HG03521 (cell line): ENCODE data around the gene HEXD.
"Not testable (repeated sequence)": the region's sequence is repeated elsewhere in the genome, so short reads cannot be mapped to it uniquely, and the experiment has no call there.

Experiments
- ATAC-seq: cut with Tn5 transposase; IDR thresholded peaks from one replicate; pipeline ENCODE4 v1.9.1; 2021; ENCODE audit warnings: mild to moderate bottlenecking, moderate library complexity; ENCODE audit not compliant: unreplicated experiment

HEXD gene

GRCh38 chr17:82418001-82418986, at the start of gene HEXD, which contains the start of gene OGFOD3:
HEXD (plus strand) TSS chr17:82418347; CDS start chr17:82419800, 1,453 bp downstream.
OGFOD3 (minus strand) TSS chr17:82418586; CDS start chr17:82418485, 101 bp downstream.
- ATAC-seq = peak; percentile 84

- no peak for ATAC-seq
Observed at GRCh38 chr17:82369211-82369610, 48.9 kb upstream of the HEXD start.

DNA sequence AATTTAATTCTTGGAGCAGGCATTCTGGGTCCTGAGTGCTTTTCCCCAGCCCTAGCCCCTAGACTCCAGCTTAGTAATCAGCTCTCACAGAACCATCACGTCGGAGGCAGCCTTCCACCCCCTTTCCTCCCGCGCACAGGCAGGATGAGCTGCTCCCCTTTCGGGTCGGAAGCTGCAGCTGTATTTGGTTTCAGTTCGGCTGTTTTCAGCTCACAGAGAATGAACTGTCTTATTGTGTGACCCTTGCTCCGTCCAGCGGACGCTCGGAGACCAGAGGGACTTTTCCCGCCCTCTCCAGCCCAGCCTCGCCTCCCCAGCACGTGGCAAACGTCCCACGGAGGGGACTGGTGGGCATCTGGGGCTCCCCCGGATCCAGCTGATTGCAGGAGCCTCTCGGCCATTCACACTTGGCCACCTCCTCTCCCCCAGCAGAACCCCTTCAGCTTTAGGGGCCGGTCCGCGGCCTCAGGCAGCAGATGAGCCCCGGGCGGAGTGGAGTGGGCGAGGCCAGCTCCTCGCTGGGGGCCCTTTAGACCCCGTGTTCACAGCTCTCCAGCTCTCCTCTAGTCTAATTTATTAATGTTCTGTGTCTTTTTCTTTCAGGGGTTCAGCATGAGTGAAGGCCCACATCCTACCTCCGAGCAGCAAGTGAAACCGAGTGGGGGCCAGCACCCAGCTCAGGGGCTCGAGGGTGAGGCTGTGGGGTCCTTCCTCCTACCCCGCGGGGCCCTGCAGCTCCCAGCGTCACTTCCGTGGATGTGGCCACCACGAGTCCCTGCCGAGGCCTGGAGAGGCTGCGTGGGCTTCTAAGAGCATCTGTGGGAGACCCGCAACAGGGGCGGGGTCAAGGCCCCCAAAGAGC, 47.4 kb upstream of the HEXD start:
- ATAC-seq = no peak

- ATAC-seq = no peak
Observed at GRCh38 chr17:82371333-82372248, 46.6 kb upstream of the HEXD start, which contains the start of gene UTS2R. UTS2R (plus strand) TSS chr17:82371765; CDS start chr17:82374325, 2,560 bp downstream.

- ATAC-seq = no peak
Observed at GRCh38 chr17:82372249-82373071, 45.7 kb upstream of the HEXD start.

- not testable (repeated sequence) for ATAC-seq
Observed at GRCh38 chr17:82373072-82373452, 45.1 kb upstream of the HEXD start.

DNA sequence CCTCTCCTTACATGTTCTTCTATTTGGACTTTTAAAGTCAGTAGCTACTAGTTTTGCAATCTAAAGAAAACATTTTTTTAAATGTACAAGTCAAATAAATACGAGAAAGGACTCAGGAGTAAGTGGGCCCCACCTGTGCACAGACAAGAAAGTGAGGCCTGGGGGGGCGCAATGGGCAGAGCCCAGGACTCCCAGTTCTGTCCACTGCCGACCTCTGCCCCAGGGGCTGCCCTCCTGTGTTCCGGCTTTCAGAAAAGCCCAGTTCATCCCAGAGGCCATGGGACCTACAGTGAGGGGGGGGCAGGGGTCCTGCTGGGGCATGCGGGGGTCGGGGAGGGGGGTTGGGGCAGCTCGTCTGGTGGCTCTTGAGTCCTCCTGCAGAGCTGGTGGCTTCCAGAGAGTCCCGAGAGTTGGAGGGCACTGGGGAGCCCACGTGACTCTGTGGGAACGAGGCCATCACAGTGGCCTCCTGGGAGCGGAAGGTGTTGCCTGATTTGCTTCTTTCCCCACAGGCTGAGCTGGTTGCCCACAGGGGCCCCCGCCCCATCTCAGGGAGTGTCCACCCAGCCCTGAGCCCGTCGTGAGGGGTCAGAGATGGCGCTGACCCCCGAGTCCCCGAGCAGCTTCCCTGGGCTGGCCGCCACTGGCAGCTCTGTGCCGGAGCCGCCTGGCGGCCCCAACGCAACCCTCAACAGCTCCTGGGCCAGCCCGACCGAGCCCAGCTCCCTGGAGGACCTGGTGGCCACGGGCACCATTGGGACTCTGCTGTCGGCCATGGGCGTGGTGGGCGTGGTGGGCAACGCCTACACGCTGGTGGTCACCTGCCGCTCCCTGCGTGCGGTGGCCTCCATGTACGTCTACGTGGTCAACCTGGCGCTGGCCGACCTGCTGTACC, 44.2 kb upstream of the HEXD start:
- no peak for ATAC-seq

DNA sequence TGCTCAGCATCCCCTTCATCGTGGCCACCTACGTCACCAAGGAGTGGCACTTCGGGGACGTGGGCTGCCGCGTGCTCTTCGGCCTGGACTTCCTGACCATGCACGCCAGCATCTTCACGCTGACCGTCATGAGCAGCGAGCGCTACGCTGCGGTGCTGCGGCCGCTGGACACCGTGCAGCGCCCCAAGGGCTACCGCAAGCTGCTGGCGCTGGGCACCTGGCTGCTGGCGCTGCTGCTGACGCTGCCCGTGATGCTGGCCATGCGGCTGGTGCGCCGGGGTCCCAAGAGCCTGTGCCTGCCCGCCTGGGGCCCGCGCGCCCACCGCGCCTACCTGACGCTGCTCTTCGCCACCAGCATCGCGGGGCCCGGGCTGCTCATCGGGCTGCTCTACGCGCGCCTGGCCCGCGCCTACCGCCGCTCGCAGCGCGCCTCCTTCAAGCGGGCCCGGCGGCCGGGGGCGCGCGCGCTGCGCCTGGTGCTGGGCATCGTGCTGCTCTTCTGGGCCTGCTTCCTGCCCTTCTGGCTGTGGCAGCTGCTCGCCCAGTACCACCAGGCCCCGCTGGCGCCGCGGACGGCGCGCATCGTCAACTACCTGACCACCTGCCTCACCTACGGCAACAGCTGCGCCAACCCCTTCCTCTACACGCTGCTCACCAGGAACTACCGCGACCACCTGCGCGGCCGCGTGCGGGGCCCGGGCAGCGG, 43.4 kb upstream of the HEXD start:
- no peak for ATAC-seq

GRCh38 chr17:82375359-82376041, 42.6 kb upstream of the HEXD start:
- no peak for ATAC-seq

GRCh38 chr17:82376042-82376730, 42.0 kb upstream of the HEXD start:
- no peak for ATAC-seq

DNA sequence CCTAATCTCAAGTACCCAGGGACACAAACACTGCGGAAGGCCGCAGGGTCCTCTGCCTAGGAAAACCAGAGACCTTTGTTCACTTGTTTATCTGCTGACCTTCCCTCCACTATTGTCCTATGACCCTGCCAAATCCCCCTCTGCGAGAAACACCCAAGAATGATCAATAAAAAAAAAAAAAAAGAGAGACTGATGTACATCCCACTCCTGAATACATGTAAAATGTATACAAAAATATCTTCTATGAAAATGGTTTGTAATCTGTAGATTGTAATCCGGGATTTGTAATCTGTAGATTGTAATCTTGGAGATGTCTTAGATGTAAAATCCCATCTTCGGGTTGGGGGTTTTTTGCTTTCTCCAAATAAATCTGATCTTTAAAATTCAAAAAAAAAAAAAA, 40.9 kb upstream of the HEXD start:
- not testable (repeated sequence) for ATAC-seq

DNA sequence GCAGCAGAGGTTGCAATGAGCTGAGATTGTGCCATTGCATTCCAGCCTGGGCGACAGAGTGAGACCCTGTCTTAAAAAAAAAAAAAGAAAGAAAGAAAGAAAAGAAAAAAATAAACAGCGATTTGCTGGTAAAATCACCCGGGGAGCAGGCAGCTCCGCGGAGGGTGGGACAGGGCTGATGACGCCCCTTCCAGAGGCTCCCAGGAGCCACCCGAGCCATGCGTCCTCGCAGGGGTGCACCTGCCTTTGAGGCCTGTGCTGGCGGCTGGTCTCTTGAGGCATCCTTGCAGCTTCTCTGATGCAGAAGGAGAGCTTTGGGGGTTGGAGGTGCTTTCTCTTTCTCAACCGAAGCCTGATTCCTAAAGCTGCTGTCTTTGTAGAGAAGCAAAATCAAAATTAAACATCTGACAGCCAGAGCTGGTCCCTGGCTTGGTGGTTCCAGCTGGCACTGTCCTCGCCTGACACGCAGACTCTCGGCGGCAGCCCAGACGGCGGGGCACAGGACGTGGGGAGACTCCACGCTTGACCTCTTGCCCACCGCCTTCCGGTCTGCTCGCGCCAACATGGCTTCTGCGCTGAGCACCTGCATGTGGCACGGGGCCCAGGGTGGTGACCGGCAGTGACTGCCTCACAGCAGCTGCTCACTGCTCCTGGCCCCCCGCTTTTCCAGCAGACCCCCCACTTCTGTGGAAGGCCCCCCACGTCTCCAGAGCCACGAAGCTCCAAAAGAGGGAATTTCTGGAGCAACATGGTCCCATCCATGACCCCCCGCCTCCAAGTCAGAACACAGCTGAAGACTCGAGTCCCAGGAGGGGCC, 40.0 kb upstream of the HEXD start:
- ATAC-seq = no peak

DNA sequence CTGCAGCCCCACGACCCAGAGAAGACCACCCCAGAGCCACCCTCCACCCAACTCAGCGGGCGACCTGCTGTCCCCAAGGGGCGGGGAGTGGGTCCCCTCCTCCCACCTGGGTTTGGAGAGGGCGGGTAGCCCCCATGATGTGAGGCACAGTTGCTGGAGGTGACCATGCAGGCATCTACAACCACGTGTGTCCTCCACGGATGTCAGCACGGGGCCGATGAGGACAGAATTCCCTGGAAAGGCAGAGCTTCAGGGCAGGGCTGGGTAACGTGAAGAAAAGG, 39.5 kb upstream of the HEXD start:
- ATAC-seq = no peak

DNA sequence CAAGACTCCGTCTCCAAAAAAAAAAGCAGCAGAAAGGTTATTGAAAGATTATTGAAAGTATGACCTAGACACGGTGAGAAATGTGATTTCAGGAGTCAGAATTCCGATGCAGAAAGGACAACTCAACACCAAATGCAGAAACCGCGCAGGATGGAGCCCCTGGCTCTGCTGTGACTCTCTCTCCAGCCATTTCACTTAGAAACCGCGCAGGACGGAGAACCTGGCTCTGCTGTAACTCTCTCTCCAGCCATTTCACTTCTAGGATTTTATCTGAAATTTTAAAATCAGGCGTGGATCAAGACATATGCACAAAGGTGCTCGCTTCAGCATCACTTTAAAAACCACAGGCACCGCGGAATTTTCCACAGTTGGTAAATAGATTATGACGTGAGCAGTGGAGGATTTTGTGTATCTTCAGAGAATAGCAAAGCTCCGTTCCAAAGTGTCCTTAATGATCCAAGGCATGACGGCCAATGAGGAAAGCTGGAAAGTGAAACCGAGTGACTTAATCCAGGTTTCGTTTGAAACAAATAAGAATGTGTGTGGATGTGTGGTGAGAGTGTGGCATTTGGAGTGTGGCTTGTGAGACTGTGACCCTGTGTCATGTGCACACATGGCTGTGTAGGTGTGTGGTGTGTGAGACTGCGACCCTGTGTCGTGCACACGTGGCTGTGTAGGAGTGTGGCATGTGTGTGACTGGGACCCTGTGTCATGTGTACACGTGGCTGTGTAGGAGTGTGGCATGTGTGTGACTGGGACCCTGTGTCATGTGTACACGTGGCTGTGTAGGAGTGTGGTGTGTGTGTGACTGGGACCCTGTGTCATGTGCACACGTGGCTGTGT, 37.1 kb upstream of the HEXD start:
- ATAC-seq = no peak

DNA sequence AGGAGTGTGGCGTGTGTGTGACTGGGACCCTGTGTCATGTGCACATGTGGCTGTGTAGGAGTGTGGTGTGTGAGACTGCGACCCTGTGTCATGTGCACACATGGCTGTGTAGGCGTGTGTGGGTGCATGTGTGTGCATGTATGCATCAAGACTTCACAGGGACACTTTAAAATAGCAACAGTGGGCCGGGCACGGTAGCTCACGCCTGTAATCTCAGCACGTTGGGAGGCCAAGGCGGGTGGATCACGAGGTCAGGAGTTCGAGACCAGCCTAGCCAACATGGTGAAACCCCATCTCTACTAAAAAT, 36.5 kb upstream of the HEXD start:
- not testable (repeated sequence) for ATAC-seq
